ENCODE results near the gene MINDY3.

The MINDY3 gene

DNA sequence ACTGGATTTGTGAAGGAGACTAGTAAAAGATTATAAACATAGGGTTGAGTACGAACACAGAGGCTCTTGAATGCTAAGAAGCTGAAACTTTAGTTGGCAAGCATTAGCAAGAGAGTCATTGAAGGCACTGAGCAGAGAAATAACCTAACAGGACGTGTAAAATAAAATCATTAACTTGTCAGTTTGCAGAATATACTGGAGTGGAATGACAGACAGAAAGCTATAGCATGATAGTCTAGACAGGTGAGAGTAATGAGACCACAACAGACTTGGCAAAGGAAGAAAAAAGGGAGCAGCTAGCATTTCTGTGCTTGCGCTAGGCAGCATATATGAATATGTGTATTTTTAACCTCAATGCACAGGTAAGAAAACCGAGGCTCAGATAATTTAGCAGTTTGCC is 30.8 kb downstream of the MINDY3 start:
- no peak for DNase-seq (ENCODE audit: low spot score)
- in situ Hi-C loops (cut with MboI; ENCODE audit: low pct_unique_long_range_greater_than_20kb, low sequenced_read_pairs, unreplicated experiment) = no loop called here
- TF ChIP-seq, protein P1, sequence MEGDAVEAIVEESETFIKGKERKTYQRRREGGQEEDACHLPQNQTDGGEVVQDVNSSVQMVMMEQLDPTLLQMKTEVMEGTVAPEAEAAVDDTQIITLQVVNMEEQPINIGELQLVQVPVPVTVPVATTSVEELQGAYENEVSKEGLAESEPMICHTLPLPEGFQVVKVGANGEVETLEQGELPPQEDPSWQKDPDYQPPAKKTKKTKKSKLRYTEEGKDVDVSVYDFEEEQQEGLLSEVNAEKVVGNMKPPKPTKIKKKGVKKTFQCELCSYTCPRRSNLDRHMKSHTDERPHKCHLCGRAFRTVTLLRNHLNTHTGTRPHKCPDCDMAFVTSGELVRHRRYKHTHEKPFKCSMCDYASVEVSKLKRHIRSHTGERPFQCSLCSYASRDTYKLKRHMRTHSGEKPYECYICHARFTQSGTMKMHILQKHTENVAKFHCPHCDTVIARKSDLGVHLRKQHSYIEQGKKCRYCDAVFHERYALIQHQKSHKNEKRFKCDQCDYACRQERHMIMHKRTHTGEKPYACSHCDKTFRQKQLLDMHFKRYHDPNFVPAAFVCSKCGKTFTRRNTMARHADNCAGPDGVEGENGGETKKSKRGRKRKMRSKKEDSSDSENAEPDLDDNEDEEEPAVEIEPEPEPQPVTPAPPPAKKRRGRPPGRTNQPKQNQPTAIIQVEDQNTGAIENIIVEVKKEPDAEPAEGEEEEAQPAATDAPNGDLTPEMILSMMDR (IDR thresholded peaks at IDR 0.05; ENCODE audit: extremely low read depth, insufficient read depth, missing control alignments) = no peak

- in situ Hi-C loops (cut with MboI; ENCODE audit: low pct_unique_long_range_greater_than_20kb, low sequenced_read_pairs, unreplicated experiment) = no loop called here
- DNase-seq (ENCODE audit: low spot score) = no peak
- TF ChIP-seq, protein P1 (IDR thresholded peaks at IDR 0.05; ENCODE audit: extremely low read depth, insufficient read depth, missing control alignments) = peak; percentile 42
Observed at GRCh38 chr10:15824498-15824897, 35.8 kb downstream of the MINDY3 start.

GRCh38 chr10:15822131-15822530 is 38.2 kb downstream of the MINDY3 start:
- TF ChIP-seq, protein P1 (IDR thresholded peaks at IDR 0.05; ENCODE audit: extremely low read depth, insufficient read depth, missing control alignments) = no peak
- in situ Hi-C loops (cut with MboI; ENCODE audit: low pct_unique_long_range_greater_than_20kb, low sequenced_read_pairs, unreplicated experiment) = no loop called here
- no peak for DNase-seq (ENCODE audit: low spot score)

GRCh38 chr10:15821046-15821683 is 39.1 kb downstream of the MINDY3 start:
- DNase-seq (ENCODE audit: low spot score) = no peak
- in situ Hi-C loops (cut with MboI; ENCODE audit: low pct_unique_long_range_greater_than_20kb, low sequenced_read_pairs, unreplicated experiment) = no loop called here
- TF ChIP-seq, protein P1 (IDR thresholded peaks at IDR 0.05; ENCODE audit: extremely low read depth, insufficient read depth, missing control alignments) = no peak

DNA sequence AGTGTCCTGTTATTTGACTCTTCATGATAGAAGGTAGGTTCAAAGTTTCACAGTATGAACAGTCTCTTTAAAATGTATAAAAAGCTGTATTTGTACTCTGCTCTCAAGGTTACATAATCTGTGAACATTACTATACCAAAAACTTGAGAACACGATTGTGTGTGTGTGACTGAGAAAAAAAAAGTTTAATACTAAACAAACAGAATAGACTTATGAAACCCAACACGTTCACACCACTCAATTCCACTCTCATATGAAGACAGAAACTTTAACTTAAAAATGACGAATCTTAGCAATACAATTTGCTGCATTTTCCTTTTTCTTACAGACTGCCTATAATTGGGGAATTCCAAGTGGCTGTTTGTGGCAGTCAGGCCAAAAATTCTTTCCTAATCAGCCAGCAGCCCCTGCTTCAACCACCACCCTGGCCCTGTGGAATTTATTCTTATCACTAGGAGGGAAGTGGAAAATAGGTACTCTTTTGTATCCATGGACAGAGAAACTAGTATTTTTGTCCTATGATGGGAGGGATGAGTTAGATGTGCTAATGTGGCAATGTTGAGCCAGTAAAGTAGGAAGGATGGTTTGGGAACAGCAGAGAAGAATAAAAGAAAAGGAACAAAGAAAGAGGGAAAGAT is 42.8 kb downstream of the MINDY3 start:
- TF ChIP-seq, protein P1 (IDR thresholded peaks at IDR 0.05; ENCODE audit: extremely low read depth, insufficient read depth, missing control alignments) = no peak
- peak; percentile 1 for DNase-seq (ENCODE audit: low spot score)

GRCh38 chr10:15815242-15815885 is 44.9 kb downstream of the MINDY3 start:
- TF ChIP-seq, protein P1 (IDR thresholded peaks at IDR 0.05; ENCODE audit: extremely low read depth, insufficient read depth, missing control alignments) = no peak
- DNase-seq (ENCODE audit: low spot score) = no peak

More for the DNA sequence above, 42.8 kb downstream of the MINDY3 start:
- in situ Hi-C loops (cut with MboI; ENCODE audit: low pct_unique_long_range_greater_than_20kb, low sequenced_read_pairs, unreplicated experiment) = no loop called here

More at GRCh38 chr10:15815242-15815885, 44.9 kb downstream of the MINDY3 start:
- in situ Hi-C loops (cut with MboI; ENCODE audit: low pct_unique_long_range_greater_than_20kb, low sequenced_read_pairs, unreplicated experiment) = no loop called here

Data from GM13977 (cell line).